ENCODE results near the gene PAXX.

DNA sequence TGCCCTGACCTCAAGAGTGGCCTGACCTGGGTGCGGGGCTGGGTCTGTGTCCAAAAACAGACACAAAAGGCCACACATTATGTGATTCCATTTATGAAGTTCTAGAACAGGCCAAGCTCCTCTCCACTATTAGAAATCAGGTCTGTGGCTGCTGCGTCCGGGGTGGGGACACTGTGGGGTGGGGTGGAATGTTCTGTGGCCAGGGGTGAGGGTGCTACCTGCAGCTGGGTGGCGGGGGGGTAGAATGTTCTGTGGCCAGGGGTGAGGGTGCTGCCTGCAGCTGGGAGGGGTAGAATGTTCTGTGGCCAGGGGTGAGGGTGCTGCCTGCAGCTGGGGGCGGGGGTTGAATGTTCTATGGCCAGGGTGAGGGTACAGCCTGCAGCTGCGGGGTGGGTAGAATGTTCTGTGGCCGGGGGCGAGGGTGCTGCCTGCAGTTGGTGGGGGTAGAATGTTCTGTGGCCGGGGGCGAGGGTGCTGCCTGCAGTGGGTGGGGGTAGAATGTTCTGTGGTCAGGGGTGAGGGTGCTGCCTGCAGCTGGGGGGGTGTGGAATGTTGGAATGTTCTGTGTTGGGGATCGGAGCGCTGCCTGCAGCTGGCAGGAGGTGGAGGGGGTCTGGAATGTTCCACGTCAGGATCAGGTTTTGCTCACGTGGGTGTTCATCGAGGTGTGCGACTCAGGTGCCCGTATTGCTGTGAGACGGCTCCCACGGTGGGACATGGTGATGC is 31.8 kb upstream of the PAXX start:
- TF ChIP-seq, protein P1, sequence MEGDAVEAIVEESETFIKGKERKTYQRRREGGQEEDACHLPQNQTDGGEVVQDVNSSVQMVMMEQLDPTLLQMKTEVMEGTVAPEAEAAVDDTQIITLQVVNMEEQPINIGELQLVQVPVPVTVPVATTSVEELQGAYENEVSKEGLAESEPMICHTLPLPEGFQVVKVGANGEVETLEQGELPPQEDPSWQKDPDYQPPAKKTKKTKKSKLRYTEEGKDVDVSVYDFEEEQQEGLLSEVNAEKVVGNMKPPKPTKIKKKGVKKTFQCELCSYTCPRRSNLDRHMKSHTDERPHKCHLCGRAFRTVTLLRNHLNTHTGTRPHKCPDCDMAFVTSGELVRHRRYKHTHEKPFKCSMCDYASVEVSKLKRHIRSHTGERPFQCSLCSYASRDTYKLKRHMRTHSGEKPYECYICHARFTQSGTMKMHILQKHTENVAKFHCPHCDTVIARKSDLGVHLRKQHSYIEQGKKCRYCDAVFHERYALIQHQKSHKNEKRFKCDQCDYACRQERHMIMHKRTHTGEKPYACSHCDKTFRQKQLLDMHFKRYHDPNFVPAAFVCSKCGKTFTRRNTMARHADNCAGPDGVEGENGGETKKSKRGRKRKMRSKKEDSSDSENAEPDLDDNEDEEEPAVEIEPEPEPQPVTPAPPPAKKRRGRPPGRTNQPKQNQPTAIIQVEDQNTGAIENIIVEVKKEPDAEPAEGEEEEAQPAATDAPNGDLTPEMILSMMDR (IDR thresholded peaks at IDR 0.05): no peak
- no peak for TF ChIP-seq POLR2AphosphoS5 (IDR thresholded peaks at IDR 0.05)
